ENCODE measurements around the gene CLDN6. TPM values are rescaled to one million over a fixed set of nuclear protein-coding genes. Genes with fewer than 3 reads are reported as not detected.
A peak's percentile ranks its signal among the peaks of the same experiment; 100 is the strongest.
"Not testable (repeated sequence)": the region's sequence is repeated elsewhere in the genome, so short reads cannot be mapped to it uniquely, and the experiment has no call there.

Gene CLDN6
- total RNA-seq, 3 donors from 2014 or later (not counting 1 experiment from before 2014, with no cell fraction given), result not detected

- no peaks in the 10 kb centered on the region for H3K9me3 Mint-ChIP-seq
- no peak for TF ChIP-seq CTCF (IDR thresholded peaks at IDR 0.05)
- no peaks in the 10 kb centered on the region for H3K36me3 Mint-ChIP-seq
- H3K9me3 ChIP-seq (ENCODE audit: control insufficient read depth, insufficient read depth, low read length), result no peaks in the 10 kb centered on the region
- ATAC-seq (peak; percentile 46 to 54 (median 52)), DNase-seq (peak in 1 of 2 donors; percentile 76)
- no peaks in the 10 kb centered on the region for H3K27me3 ChIP-seq (ENCODE audit: control insufficient read depth, insufficient read depth, low read length)
- WGBS (ENCODE audit: insufficient coverage), result 5% methylated on average over 77 of the region's 77 CpGs
- H3K4me1 Mint-ChIP-seq, result peaks cover 30 to 60% of the 10 kb centered on the region in 2 donors
- peaks cover 15% of the 10 kb centered on the region for H3K36me3 ChIP-seq (ENCODE audit: control insufficient read depth, insufficient read depth, low read length)
- H3K4me3 Mint-ChIP-seq, result peak overlapping the region; percentile 93
- H3K27me3 Mint-ChIP-seq (ENCODE audit: low read depth in 2 of 2), result no peaks in the 10 kb centered on the region
- H3K27ac Mint-ChIP-seq, result peak overlapping the region; percentile 84 to 90
- intact Hi-C loops (cut with micrococcal nuclease), result loop anchor here (1.0 to 5.0 kb wide), 3 partner anchors 39 to 108 kb away; partner anchors contain the start of gene ZSCAN10
- peak overlapping the region; percentile 93 for H3K4me3 ChIP-seq (ENCODE audit: low read length)
- H3K4me1 ChIP-seq (ENCODE audit: control insufficient read depth, insufficient read depth, low read length), result peaks cover 60% of the 10 kb centered on the region
- peak overlapping the region; percentile 81 for H3K27ac ChIP-seq (ENCODE audit: low read length)
These were observed 40.4 kb upstream of the CLDN6 start for GRCh38 chr16:3058139-3059030.

GRCh38 chr16:3057181-3058138 is 39.5 kb upstream of the CLDN6 start:
- H3K27me3 ChIP-seq (ENCODE audit: control insufficient read depth, insufficient read depth, low read length), result no peaks in the 10 kb centered on the region
- DNase-seq (no peak), ATAC-seq (no peak)
- 81% methylated on average over 22 of the region's 22 CpGs for WGBS (ENCODE audit: insufficient coverage)
- intact Hi-C loops (cut with micrococcal nuclease), result loop anchor here (5.0 kb wide), 1 partner anchor 40 kb away; the partner anchor contains the start of gene ZSCAN10
- H3K27ac ChIP-seq (ENCODE audit: low read length), result no peak overlapping the region
- Mint-ChIP-seq H3K27ac (peak overlapping the region; percentile 41 to 77), H3K36me3 (no peaks in the 10 kb centered on the region), H3K27me3 (ENCODE audit: low read depth in 2 of 2) (no peaks in the 10 kb centered on the region), H3K4me3 (peak overlapping the region; percentile 93), H3K9me3 (no peaks in the 10 kb centered on the region), H3K4me1 (peaks cover 30 to 58% of the 10 kb centered on the region in 2 donors)
- TF ChIP-seq CTCF (IDR thresholded peaks at IDR 0.05), result no peak
- peak overlapping the region; percentile 93 for H3K4me3 ChIP-seq (ENCODE audit: low read length)
- H3K36me3 ChIP-seq (ENCODE audit: control insufficient read depth, insufficient read depth, low read length), result peaks cover 15% of the 10 kb centered on the region
- H3K9me3 ChIP-seq (ENCODE audit: control insufficient read depth, insufficient read depth, low read length), result no peaks in the 10 kb centered on the region
- peaks cover 67% of the 10 kb centered on the region for H3K4me1 ChIP-seq (ENCODE audit: control insufficient read depth, insufficient read depth, low read length)

- no peaks in the 10 kb centered on the region for H3K9me3 ChIP-seq (ENCODE audit: control insufficient read depth, insufficient read depth, low read length)
- ATAC-seq (no peak), DNase-seq (no peak)
- Mint-ChIP-seq H3K4me3 (peak overlapping the region; percentile 93), H3K27me3 (ENCODE audit: low read depth in 2 of 2) (no peaks in the 10 kb centered on the region), H3K4me1 (peaks cover 30 to 64% of the 10 kb centered on the region in 2 donors), H3K9me3 (no peaks in the 10 kb centered on the region), H3K27ac (peak overlapping the region; percentile 34 to 77), H3K36me3 (no peaks in the 10 kb centered on the region)
- H3K36me3 ChIP-seq (ENCODE audit: control insufficient read depth, insufficient read depth, low read length), result peaks cover 15% of the 10 kb centered on the region
- no peak overlapping the region for H3K4me3 ChIP-seq (ENCODE audit: low read length)
- H3K27me3 ChIP-seq (ENCODE audit: control insufficient read depth, insufficient read depth, low read length), result no peaks in the 10 kb centered on the region
- TF ChIP-seq CTCF (IDR thresholded peaks at IDR 0.05), result no peak
- H3K27ac ChIP-seq (ENCODE audit: low read length), result no peak overlapping the region
- peaks cover 71% of the 10 kb centered on the region for H3K4me1 ChIP-seq (ENCODE audit: control insufficient read depth, insufficient read depth, low read length)
- WGBS (ENCODE audit: insufficient coverage), result 89% methylated on average over 19 of the region's 19 CpGs
- intact Hi-C loops (cut with micrococcal nuclease), result loop anchor here (5.0 kb wide), 1 partner anchor 41 kb away; the partner anchor contains the start of gene ZSCAN10
These were observed 38.6 kb upstream of the CLDN6 start for GRCh38 chr16:3056336-3057180.

- H3K4me1 ChIP-seq (ENCODE audit: control insufficient read depth, insufficient read depth, low read length), result peaks cover 77% of the 10 kb centered on the region
- H3K4me3 ChIP-seq (ENCODE audit: low read length); DNase-seq; H3K9me3 Mint-ChIP-seq; H3K27me3 ChIP-seq (ENCODE audit: control insufficient read depth, insufficient read depth, low read length); ATAC-seq; H3K36me3 Mint-ChIP-seq; H3K27me3 Mint-ChIP-seq (ENCODE audit: low read depth in 2 of 2); H3K9me3 ChIP-seq (ENCODE audit: control insufficient read depth, insufficient read depth, low read length): not testable (repeated sequence)
- peak overlapping the region; percentile 84 to 89 for H3K27ac Mint-ChIP-seq
- intact Hi-C loops (cut with micrococcal nuclease), result loop anchor here (5.0 kb wide), 1 partner anchor 42 kb away; the partner anchor contains the start of gene ZSCAN10
- H3K36me3 ChIP-seq (ENCODE audit: control insufficient read depth, insufficient read depth, low read length), result peaks cover 15% of the 10 kb centered on the region
- H3K4me3 Mint-ChIP-seq, result peak overlapping the region; percentile 83
- H3K4me1 Mint-ChIP-seq, result peaks cover 38 to 64% of the 10 kb centered on the region in 2 donors
- WGBS (ENCODE audit: insufficient coverage), result 89% methylated on average over 9 of the region's 9 CpGs
- H3K27ac ChIP-seq (ENCODE audit: low read length), result peak overlapping the region; percentile 30
These were observed 37.7 kb upstream of the CLDN6 start for GRCh38 chr16:3055734-3056115.
